Stimulated activated CD8-positive, alpha-beta memory T cell treated with anti-CD3 and anti-CD28 coated beads, Interleukin-7, amount 100 ng/mL, for 48 hours (primary cell): ENCODE data around the gene TMEM208.

Experiments
- DNase-seq, 2 donors: peaks; one replicate each; pipeline ENCODE4 v3.0.0-alpha.2; 2020; ENCODE audit warnings: low read depth in 1 of 2; ENCODE audit errors: extremely low read depth in 1 of 2

TMEM208 gene

DNA sequence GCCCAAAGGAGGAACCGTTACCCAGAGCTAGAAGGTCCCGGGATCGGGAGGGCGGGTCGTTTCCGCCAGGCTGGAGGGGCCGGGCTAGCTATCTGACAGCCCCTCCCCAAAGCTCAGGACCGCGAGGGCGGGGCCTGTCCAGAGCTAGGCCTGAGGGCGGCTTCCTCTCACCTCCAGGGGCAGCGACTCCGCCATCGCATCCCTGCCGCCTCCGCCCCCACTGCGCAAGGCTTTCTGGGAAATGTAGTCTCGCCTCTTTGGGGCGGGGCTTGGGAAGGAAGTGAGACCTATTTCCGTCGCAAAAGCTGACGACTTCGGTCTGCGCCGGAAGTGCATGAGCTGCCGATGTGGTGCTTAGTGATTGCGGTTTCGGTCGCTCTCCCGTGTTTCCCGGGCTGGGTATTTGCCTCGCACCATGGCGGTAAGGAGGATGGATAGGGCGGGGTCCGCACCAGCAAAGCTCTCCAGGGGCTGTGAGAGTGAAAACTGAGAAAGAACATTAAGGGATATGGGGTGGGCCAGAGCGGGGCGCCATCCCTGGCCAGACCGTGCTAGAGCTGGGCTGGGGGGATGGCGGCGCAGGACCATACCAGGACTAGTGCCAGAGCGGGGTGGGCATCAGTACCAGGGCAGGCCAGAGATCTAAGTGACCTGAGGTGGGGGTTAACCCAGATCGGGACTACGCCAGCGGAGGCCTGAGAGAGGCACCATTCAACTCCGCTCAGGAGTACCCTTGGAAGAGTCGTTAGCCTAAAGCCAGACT, at the start of gene TMEM208:
TSS of gene TMEM208 (plus strand) at position 327 of the 763 bp plus-strand sequence. CDS start at position 416, 89 bp downstream.
- DNase-seq, result peak; percentile 97 to 99

DNA sequence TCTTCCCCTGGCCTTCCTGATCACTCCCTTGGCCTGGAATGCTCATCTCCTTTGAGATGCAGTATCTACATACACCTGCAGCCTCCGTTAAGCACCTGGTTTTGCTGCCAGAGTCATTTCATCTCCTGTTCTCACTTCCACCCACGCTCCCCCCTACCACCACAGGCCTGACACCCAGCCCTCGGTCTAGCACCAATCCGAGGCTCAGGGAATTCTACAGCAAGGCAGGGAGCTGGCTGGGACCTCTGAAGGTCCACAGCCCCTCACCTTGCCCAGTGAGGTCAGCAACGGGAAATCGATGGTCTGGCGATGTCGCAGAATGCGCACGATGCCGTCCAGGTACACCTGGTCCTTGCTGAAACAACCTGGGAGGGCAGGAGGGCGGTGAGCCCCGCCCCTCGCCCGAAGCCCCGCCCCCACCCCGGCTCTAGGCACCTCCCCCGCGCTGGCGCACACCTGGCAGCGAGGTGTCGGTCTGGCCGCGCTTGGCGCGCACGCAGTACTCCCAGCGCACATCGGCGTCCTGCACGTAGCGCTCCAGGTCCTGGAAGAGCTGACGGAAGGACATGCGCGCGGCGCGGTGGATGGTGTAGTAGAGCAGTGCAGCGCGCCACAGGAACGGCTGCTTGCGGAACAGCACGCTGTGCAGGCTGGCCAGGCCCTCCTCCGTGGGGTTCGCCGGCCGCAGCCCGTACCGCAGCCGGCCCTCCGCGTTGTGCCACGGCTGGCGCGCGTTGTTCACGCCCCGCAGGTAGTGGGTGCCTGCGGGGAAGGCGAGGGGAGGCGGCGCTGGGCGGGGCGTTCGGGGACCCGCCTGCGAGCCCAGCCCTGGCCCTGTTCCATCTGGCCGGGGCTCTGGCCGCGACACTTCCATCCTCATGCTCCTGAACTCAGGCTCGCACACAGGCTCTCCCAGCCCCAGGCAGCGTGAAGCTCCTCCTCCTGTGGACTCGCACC, 48.9 kb upstream of the TMEM208 start:
- DNase-seq, result no peak

DNA sequence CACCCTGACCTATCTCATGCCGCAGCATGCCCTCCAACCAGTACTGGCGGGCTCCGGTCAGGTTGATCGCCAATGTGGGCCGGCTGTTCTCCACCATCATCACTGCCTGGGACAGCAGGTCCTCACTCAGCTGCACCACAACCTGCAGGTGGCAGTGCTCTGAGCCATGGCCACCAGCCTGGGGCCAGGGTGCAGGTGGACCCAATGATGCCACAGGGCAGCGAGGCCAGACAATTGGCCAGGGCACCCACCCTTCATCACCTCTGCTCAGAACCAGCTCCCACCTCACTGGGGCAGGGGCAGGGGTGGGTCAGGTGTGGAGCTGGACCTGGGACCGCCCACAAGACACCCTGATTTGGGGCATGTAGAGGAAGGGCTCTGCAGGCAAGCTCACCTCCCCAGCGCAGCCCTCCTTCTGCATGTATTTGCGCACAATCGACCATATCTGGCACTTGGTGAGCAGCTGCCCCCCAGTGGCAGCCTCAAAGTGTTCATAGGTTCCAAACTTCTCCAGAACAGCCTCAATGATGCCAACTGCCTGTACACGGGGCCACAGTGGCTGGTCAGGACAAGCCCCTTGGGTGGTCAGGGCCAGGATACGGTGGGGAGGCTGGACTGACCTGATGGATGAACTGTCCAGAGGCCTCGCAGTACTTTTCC, 47.4 kb upstream of the TMEM208 start:
- DNase-seq, result no peak

DNA sequence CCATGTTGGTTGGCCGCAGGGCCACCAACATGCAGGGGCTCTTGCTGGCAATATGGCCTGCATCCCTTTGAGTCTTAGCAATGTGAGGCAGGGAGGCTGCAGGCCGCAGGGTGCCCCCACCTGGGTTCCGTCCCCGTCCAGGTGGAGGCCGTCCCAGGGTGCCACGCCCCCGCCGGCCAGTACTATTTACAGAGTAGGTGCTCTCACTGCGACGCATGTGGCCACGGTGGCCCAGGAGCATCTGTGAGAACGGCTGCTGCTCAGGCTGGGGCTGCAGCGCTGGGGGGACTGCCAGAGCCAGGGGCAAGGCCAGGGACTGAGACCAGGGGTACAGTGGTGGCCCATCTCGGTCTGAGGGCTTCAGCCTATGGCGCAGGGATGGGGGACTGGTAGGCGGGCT, 46.8 kb upstream of the TMEM208 start:
- no peak for DNase-seq

DNA sequence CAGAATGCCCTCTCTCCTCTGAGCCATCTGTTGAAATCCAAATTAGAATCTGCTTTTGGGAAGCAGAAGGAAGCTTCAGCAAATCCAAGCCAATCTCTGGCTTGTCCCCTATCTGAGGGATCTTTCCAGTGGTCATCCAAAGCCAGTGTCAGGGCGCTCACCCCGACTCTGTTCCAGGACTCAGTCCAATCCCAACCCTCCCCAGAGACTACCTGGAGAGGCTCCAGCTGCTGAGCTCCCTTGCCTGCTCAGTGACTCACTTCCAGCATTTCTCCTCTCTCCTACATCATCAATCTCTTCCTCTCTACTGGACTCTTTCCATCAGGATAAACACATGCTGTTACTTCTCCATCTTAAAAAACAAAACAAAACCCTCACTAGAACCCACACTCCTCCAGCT, 45.6 kb upstream of the TMEM208 start:
- no peak for DNase-seq

DNA sequence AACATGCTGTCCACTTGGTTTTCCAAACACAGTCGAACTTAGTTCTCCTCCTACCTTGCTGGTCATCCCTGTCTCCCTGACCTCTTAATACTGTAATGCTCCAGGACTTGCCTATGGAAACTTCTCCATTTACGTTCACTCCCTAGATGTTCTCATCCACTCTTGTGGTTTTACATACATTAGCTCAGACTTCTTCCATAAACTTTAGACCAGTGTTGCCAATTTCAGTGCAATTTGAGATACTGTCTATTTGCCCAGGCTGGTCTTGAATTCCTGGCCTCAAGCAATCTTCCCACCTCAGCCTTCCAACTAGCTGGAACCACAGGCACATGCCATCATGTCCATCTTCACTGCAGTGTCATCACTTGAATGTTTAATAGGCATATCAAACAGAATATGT, 44.6 kb upstream of the TMEM208 start:
- no peak for DNase-seq

DNA sequence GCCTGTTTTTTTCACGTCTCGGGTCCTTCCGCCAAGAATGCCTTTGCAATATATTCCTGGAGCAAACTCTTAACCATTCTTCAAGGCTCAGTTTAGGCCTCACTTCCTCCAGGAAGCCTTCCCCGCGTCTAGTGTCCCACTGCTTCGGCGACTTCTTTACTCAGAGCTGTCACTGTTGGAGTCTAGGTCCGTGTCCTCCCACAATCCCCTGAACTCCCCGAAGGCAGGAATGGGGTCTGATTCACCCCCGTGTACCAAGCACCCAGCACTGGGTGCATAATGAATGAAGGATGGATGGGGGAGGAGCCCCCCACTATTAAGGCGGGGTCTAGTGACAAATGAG, 43.7 kb upstream of the TMEM208 start:
- no peak for DNase-seq

DNA sequence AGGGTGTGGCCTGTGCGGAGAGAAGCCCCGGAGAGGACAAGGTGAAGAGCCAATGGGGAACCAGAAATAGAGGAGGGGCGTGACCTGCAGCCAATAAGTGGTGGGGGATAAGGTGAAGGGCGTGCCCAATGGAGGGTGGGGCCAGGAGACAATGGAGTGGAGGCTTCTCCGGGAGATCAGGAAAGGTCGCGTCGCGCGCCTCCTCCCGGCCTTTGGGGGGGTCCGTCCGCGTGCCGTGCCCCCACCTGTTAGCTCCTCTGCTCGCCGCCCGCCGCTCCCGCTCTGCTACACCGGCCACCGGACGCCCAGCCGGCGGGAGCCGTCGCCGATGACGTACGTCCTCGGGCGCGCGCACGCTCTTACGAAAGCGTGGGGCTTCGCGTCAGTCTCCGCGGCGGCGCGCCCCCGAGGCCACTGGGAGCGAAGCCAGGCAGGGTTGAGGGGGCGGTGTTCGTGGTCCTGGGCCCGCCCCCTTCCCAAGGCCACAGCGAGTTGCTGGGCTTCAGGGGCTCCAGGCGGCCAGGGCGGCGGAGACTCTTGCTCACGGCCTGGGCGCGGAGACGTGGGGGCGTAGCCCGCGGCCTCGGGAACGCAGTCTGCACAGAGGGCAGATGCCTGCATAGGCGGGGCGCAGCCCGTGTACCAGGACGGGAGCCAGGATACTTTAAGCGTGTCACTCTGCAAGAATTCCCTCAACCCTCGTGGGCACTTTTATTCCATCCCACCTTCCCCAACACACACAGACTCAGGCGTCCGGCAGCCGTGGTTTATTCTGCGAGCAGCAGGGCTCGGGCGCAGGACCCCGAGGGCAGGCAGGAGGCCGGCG, 43.1 kb upstream of the TMEM208 start, which contains the start of gene MATCAP1:
TSS of gene MATCAP1 (minus strand) at position 337 of the 826 bp plus-strand sequence. CDS start 3,353 bp downstream, outside the sequence.
- peak; percentile 81 to 95 for DNase-seq

DNA sequence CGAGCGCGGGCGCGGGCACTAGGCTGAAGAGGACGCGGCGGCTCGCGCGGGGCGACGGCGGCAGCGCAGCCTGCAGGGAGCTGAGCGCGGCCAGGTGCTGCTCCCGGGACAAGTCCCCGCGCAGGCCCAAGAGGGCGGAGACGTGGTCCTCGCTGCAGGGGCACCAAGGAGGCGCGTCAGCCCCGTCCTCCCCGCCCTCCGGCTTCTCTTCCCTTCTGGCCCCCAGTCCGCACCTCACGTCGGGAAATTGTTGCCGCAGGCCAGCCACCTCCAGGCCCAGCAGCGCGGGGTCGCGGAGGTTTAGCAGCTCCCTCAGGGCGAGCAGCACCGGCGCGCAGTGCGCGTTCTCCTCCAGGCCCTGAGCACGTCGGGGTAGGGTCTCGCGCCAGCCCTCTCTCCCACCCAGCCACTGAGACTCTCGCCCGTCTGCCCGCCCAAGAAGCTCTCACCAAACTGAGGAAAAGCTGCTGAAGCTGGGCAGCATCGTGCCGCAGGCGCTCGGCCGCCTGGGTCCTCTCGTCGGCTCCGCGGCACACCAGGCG, 42.4 kb upstream of the TMEM208 start:
- no peak for DNase-seq

DNA sequence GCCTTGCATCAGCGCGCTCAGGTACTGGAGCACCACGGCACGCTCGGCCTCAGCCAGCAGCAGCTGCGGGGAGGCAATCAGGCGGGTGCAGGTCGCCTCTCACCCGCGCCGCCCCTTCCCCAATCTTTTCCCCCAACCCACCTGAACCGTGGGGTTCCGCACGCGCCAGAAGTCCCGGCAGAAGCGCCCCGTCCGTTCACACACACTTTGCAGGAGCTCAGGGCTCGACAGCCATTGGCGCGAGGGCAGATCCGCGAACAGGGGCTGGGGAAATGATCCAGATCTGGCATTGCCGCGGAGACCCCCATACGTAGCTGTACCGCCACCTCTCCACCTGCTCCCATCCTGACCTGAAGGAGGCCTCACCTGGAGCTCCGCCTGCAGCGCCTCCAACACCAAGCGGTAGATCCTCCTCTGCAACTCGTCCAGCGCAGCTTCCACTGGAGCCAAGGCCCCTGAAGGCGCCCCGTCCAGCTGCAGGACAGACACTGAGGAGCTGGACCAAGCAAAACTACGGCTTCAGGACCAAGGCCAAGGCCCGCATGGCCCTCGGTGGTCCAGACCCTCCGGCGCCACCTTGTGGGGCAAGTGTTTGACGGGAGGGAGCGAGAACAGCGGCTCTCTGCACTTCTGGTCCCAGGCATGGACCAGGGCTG, 41.8 kb upstream of the TMEM208 start:
- DNase-seq, result peak; percentile 62 to 77

DNA sequence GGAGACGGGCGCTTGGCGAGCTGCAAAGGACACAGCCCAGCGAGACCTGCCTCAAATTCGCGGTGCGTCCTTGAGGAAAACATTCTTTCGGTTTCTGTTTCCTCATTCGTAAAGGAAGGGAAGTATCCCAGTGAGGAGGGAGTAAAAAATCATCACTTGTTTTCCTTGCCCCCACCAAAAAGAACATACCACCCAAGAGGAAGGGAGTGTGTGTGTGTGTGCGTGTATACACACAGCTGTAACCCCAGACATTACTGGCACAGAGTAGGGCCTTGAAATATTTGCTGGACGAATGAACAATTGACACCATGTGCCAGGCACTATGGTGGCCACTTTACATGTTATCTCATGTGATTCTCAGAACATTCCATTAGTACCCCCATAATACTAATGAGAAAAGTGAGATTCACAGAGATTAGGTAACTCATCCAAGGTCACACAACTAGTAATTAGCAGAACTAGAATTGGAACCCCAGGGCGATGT, 41.2 kb upstream of the TMEM208 start:
- DNase-seq, result no peak

DNA sequence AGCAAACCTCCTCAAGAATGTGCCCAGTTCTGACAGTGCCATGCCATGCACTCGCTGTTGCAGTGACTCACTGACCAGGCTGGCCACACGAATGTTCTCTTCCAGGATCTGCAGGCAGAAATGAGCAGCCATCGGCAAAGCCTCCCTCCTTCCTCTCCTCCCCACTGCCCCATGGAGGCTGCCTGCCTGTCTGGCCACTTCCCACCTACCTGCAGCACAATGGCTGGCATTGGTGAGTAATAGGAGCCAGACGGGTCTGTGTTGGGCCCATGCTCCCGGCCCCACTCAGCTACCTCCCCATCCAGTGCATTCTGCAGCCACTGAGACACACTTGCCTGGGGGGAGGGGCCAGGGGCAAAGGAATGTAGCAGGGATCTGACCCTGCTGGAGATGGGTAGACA, 40.4 kb upstream of the TMEM208 start:
- DNase-seq, result no peak

DNA sequence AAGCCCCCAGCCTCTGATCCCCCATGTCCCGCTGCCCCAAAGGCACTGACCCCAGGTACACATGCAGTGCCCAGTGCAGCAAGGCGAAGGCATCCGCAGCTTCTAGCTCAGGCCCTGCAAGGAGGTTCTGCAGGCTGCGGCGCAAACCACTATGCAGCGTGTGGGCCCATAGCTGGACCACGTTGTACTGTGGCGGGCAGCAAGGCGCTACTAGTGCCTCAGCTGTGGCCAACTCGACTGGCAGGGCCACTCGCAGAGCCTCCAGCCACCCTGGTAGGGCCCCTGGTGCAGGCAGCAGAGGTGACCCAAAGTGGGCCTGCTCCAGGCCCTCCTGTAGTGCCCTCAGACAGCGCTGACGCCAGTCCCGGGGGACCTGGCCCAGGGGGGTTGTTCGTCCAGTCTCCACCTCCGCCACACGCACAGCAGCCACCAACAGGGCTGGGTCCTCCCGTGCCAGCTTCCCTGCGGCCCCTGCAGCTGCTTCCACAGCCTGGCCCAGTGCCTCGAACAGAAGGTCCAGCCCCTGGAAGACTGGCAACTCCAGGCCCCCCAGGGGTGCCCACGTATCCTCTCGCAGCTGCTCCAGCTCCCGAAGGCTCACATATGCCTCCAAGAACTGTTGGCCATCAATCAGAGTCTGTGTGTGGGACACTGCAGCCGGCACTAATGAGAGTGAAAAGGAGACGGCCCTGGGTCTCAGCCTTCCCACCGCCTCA, 39.6 kb upstream of the TMEM208 start:
- DNase-seq, result no peak

DNA sequence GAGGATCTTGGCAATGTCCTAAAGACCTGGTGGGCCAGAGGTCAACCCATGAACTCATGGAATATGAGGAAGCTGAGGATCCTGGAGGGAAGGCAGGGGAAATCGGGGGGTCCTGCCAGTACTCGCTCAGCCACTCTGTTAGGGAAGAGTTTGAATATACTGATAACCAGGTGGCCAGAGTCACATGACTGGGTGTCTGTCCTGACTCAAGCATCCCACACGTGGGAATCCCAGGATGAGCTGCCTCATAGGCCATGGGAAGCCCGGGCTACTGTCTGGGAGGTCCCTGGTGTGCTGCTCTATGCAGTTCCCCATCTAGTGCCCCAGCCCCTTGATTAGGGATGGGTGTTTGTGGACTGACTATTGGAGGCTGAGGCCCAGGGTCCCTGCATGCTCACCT, 38.6 kb upstream of the TMEM208 start:
- DNase-seq, result no peak

DNA sequence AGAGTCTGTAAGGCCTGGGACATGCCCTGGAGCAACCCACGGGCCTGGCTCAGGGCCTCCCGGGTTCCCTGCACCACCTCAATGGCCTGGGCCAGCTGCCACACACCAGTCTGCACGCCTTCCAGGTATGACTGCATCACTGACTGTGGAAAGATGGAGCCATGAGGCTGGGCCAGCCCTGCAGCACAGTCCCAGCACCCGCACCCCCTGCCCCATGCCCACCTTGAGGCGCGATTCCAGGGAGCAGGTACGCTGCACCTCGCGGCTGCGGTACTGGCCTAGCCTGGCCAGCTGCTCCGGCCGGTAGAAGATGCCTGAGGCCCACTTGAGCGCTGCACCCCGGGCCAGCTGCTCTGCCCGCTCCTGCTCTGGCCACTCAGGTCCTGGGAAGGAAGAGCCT, 38.1 kb upstream of the TMEM208 start:
- no peak for DNase-seq

DNA sequence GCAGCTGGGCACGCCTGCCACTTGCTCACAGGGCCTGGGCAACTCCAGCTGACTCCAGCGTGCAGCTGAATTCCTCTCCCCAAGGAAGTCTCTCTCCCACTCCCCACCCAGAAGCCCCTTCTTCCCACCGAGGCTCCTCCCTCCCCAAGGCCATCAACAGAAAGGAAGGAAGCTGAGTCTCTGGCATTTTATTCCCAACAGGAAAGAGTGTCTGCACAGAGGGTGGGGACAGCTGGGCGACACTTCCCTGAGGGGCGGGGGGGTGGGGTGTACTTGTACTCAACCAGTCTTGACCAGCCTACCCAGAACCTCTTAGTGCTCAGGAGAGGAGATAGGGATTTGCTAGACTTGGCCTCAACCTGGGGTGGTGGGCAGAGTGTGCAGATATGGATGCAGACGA, 36.9 kb upstream of the TMEM208 start, which contains the start of gene EXOC3L1:
TSS of gene EXOC3L1 (minus strand) at position 96 of the 400 bp plus-strand sequence. CDS start 460 bp downstream, outside the sequence.
- no peak for DNase-seq

DNA sequence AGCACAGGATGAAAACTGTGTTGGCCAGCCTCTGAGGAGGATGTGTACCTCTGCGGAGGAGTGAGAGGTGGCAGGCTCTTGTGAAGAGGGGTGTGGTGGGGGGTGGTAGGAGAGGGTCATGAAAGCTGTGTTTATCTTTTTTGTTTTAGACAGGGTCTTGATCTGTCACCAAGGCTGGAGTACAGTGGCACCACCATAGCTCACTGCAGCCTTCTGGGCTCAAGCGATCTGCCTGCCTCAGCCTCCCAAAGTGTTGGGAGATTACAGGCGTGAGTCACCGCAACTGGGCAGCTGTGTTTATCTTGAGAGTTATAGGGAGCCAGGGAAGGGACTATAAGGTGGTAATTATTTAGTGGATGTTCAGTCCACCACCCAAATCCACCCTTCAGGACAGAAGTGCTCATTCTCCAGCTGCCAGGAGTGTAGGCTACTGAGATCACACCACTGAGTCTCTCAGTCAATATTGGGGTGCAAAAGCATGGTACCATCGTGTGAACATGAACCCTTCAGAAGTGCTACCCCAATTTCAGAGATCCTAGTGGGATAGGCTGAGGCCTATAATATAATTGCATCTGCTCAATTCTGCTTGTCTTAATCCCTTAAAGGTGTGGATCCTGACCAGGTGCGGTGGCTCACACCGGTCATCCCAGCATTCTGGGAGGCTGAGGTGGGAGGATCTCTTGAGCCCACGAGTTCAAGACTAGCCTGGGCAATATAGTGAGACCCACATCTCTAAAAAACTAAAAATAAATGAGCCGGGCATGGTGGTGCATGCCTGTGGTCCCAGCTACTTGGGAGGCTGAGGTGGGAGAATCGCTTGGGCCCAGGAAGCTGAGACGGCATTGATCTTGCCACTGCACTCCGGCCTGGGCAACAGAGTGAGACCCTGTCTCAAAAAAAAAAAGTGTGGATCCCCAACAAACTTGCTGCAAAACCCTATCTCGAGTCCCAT, 36.2 kb upstream of the TMEM208 start:
- no peak for DNase-seq
